Adipose tissue (tissue), 3 donors: ENCODE results near the gene ZNF74. TPM values are rescaled to one million over a fixed set of nuclear protein-coding genes. Genes with fewer than 3 reads are reported as not detected.

Experiments used
- H3K27ac ChIP-seq: one replicate; pipeline ENCODE4 v1.5.1; 2013; ENCODE audit warnings: low read depth, low read length
- WGBS, 3 donors: extraction: QIAGEN DNeasy Blood & Tissue Kit; methylation state at CpG; one replicate each; pipeline ENCODE4 v1.1.7; 2013; 5-methylcytosine and 5-hydroxymethylcytosine counted together
- polyA plus RNA-seq, 3 donors: library from polyadenylated mRNA; stranded (reverse); fragments of 200-250 nt; gene quantifications; one replicate each; pipeline ENCODE4 v1.2.3, GENCODE V29; 2013
- donor health status: healthy with polysubstance abuse.
- donor health status: Bipolar disorder and iron deficiency.
- donor health status: healthy.

Gene ZNF74
- polyA plus RNA-seq, 3 donors, result 2.3 to 4.5 (median 2.5) TPM

DNA sequence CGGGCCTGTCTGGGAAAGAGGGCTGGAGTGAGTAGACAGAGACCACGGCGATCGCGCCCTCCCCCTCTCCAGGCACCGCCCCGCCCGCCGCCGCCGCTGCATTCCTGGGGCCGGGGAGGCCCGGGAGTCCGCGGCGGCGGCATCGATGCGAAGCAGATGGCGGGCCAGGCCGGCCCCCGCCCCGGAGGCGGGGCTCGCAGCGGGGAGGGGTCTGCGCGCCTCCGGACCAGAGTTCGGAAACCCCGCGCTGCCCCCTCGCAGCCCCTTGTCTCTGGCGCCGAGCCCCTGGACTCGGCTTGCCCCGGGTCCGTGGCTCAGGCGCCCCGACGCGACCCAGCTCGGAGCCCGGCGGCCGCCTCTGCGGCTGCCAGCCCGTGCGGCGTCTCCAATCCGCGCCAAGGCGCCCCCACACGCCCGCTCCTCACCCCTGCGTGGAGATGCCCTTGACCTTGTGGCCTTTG, 42.4 kb downstream of the ZNF74 start:
- WGBS, 3 donors, result 1 to 2% (median 1%) methylated on average over 39 to 56 of the region's 56 CpGs
- H3K27ac ChIP-seq, result no peak overlapping the region

- peak overlapping the region; percentile 29 for H3K27ac ChIP-seq
- 1 to 2% (median 1%) methylated on average over 50 to 61 of the region's 61 CpGs for WGBS, 3 donors
Observed at GRCh38 chr22:20436768-20437612, 43.0 kb downstream of the ZNF74 start.

GRCh38 chr22:20437613-20438426, 43.9 kb downstream of the ZNF74 start, which contains the start of gene SCARF2:
Gene SCARF2, minus strand, starts transcription at chr22:20437825. Its CDS starts 71 bp downstream, at chr22:20437754.
- 1 to 3% (median 3%) methylated on average over 65 to 91 of the region's 95 CpGs for WGBS, 3 donors

GRCh38 chr22:20438427-20438677, 44.4 kb downstream of the ZNF74 start:
- 31 to 39% (median 34%) methylated on average over 6 of the region's 6 CpGs for WGBS, 3 donors
- no peak overlapping the region for H3K27ac ChIP-seq

More at GRCh38 chr22:20437613-20438426, 43.9 kb downstream of the ZNF74 start, which contains the start of gene SCARF2:
- H3K27ac ChIP-seq, result peak within 1 kb of the TSS; percentile 29

- WGBS, 3 donors, result 58 to 67% (median 66%) methylated on average over 13 of the region's 13 CpGs
Observed at GRCh38 chr22:20438678-20439492, 44.9 kb downstream of the ZNF74 start.

GRCh38 chr22:20439556-20439927, 45.6 kb downstream of the ZNF74 start:
- no peak overlapping the region for H3K27ac ChIP-seq
- WGBS, 3 donors, result 91 to 95% (median 93%) methylated on average over 4 of the region's 4 CpGs

More at GRCh38 chr22:20438678-20439492, 44.9 kb downstream of the ZNF74 start:
- H3K27ac ChIP-seq, result no peak overlapping the region

GRCh38 chr22:20439928-20440575, 46.1 kb downstream of the ZNF74 start:
- H3K27ac ChIP-seq, result no peak overlapping the region
- WGBS, 3 donors, result 94 to 100% (median 97%) methylated on average over 5 of the region's 5 CpGs

- 75 to 81% (median 76%) methylated on average over 13 of the region's 13 CpGs for WGBS, 3 donors
- no peak overlapping the region for H3K27ac ChIP-seq
Observed at GRCh38 chr22:20440637-20441591, 47.0 kb downstream of the ZNF74 start.

GRCh38 chr22:20441631-20442484, 47.9 kb downstream of the ZNF74 start:
- 71 to 84% (median 78%) methylated on average over 21 of the region's 21 CpGs for WGBS, 3 donors
- H3K27ac ChIP-seq, result no peak overlapping the region

DNA sequence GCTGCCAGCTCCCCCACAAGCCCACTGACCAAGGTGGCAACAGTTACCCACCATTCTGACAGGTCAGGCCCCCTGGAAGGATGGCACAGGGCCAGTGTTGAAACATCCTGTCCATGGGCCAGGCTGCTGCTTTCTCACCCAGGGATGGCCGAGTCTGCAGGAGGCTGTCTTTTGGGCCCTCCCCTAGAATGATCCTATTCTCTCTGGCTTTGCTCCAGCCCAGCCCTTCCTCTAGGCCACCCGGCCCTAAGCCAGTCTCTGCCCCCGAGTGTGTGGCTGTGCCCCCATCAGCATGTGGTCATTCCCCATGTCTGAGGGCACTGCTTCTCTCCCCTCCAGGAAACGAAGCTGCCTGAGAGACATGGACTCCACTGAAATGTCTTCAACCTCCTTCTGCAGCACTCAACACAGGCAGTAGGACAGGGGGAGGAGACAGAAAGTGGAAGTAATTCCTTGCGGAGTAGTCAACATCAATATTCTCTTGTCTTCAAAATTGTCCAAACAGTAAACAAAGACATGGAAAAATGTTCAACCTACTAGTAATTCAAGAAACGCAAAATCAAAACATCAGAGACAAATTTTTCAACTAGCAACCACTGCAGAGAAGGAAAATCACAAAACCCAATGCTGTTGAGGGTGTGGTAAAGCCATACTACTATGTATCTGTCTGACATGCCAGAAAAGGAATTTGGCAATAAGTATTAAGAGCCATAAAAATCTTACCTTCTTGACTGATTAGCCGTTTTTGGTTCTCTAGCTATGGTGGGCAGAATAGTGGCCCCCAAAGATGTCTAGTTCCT, 48.7 kb downstream of the ZNF74 start:
- H3K27ac ChIP-seq, result no peak overlapping the region
- WGBS, 3 donors, result 69 to 77% (median 72%) methylated on average over 7 of the region's 7 CpGs

DNA sequence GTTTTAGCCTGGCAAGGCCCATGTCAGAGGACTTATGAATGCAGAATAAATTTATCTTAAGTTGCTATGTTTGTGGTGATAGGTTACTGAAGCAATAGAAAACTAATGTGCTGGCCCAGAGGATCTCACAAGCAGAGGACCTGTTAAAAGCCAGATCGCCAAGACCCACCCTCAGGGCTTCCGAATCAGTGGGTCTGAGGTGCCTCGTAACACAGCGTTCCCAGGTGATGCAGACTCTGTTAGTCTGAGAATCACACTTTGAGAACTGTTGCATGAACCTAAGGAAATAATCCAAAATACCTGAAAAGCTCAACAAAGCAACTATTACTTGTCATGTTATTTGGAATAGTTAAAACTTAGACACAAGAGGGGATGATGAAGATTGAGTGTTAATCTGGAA, 50.4 kb downstream of the ZNF74 start:
- WGBS, 3 donors, result 96 to 97% (median 96%) methylated on average over 4 of the region's 4 CpGs

GRCh38 chr22:20446383-20446970, 52.5 kb downstream of the ZNF74 start:
- 94 to 95% (median 94%) methylated on average over 21 of the region's 21 CpGs for WGBS, 3 donors
- H3K27ac ChIP-seq, result no peak overlapping the region

More for the DNA sequence above, 50.4 kb downstream of the ZNF74 start:
- no peak overlapping the region for H3K27ac ChIP-seq

DNA sequence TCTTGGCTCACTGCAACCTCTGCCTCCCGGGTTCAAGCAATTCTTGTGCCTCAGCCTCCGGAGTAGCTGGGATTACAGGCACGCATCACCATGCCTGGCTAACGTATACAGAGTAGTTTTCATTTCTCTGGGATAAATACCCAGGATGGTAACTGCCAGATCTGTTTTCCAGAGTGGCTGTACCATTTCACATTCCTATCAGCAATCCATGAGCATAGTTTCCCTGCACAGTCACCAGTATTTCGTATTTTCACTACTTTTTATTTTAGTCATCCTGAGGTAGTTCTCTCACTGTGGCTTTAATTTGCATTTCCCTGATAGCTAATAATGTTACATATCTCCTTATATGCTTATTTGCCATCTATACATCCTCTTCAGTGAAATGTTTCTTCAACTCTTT, 54.7 kb downstream of the ZNF74 start:
- H3K27ac ChIP-seq, result no peak overlapping the region
- 92 to 95% (median 92%) methylated on average over 5 of the region's 5 CpGs for WGBS, 3 donors

GRCh38 chr22:20449819-20450550, 56.0 kb downstream of the ZNF74 start:
- no peak overlapping the region for H3K27ac ChIP-seq
- 94 to 97% (median 97%) methylated on average over 19 of the region's 19 CpGs for WGBS, 3 donors

- whole genome bisulfite sequencing, 3 donors, result 95 to 100% (median 98%) methylated on average over 1 of the region's 1 CpG
- no peak overlapping the region for H3K27ac ChIP-seq
Observed at GRCh38 chr22:20450551-20450906, 56.6 kb downstream of the ZNF74 start.
